NCI-H510A (cell line): ENCODE results near the gene FLOT1.

Source experiments
- DNase-seq: peaks from one replicate; lab custom pipeline; 2025; lab: John Stamatoyannopoulos, UW

Gene FLOT1

GRCh38 chr6:30700340-30700739 is 42.1 kb downstream of the FLOT1 start:
- no peak for DNase-seq

- DNase-seq, result no peak
Observed at GRCh38 chr6:30696432-30696831, 46.1 kb downstream of the FLOT1 start.

GRCh38 chr6:30691208-30691847 is 51.2 kb downstream of the FLOT1 start:
- no peak for DNase-seq

GRCh38 chr6:30690403-30691207 is 51.9 kb downstream of the FLOT1 start, which contains the start of gene NRM:
NRM (minus strand) TSS chr6:30690984; CDS start chr6:30690974, 10 bp downstream.
- peak; percentile 59 for DNase-seq

GRCh38 chr6:30689985-30690384 is 52.5 kb downstream of the FLOT1 start:
- DNase-seq, result no peak

DNA sequence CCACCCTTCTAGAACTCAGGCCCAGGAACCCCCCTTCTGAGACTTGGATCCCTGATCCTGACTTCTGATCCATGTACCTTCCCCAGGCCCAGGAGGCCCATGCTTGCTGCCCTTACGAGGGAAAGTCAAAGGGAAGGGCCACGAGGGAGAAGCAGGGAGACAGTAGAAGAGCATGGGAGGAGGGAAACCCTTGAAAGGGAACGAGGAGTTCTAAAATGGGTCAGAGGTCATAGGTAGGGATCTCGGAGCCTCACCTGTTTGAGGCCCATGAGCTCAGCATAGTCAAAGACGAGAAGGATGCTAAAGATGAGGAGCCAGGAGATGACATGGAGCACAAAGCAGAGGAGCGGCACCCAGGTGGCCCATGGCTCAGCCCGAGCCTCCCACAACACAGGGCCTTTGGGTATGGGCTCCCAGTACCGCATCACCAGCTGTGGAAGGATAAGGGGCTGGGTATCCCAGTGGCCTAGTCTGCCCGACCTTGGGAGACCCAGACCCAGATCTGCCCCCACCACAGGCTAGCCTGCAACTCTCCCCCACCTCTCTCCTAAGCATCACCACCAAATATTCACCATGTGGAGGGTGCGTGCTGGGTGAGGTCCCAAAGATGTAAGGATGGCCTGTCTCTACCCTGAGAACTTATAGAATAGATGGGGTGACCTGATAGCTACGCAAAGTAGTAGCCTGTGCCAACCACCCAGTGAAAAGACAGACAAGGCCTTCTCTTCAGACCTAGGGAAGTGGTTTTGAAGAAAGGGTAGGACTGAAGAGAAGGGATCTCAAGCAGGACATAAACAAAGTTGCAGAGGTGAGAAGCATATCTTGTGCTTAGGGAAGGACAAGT is 53.2 kb downstream of the FLOT1 start:
- DNase-seq, result no peak

DNA sequence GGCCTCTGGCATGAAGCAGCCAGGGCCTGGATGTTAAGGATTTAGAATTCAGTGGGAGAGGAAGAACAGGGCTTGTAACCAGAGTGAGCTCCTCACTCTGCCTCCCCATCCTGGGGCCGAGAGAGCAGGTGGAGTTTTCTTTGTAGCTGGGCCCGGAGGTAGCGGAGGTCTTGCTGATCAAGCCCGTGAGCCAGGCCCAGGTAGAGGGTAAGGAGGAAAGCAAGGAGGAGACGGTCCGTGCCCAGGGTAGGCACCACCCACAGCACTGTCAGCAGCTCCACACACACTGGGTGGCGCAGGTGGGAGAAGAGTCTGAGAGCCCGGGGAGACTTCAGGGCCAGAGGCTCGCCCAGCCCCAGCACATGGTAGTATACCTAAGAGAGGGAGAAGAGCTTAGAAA is 53.9 kb downstream of the FLOT1 start:
- DNase-seq, result no peak

DNA sequence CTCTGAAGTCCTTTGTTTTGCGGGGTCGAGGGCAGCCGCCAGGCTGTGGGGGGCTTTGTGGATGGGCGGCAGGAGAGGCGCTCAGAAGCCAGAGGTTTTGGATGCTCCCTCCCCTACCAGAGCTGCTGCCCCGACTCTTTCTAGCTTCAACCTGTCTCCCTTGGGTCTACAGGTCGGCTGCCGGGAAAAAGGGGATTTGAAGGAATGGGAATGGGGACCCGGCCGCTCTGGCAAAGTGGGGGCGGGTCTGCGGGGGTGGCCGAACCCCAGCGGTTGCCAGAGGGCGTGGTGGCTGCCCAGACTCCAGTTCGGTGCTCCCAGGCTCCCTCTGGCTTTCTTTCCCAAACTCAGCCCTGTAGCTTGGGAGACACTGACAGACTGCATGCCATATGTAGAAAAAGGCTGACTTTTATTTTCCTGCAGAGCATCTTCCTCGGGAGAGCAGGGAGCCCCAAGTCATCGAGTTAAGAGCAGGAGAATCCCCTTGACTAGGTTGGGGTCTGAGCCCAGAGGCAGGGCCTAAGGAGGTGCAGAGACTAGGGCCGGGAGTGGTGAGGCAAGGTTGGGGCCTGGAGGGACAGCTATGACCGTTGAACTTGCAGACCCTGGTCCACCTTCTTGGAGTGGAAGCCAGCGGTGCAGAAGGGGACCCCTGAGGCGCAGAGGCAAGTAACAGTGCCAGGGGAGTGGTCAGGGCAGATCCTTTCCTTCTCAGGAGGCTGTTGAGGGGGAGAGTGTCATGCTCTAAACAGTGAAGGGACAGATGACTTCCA is 54.6 kb downstream of the FLOT1 start:
- DNase-seq, result no peak

DNA sequence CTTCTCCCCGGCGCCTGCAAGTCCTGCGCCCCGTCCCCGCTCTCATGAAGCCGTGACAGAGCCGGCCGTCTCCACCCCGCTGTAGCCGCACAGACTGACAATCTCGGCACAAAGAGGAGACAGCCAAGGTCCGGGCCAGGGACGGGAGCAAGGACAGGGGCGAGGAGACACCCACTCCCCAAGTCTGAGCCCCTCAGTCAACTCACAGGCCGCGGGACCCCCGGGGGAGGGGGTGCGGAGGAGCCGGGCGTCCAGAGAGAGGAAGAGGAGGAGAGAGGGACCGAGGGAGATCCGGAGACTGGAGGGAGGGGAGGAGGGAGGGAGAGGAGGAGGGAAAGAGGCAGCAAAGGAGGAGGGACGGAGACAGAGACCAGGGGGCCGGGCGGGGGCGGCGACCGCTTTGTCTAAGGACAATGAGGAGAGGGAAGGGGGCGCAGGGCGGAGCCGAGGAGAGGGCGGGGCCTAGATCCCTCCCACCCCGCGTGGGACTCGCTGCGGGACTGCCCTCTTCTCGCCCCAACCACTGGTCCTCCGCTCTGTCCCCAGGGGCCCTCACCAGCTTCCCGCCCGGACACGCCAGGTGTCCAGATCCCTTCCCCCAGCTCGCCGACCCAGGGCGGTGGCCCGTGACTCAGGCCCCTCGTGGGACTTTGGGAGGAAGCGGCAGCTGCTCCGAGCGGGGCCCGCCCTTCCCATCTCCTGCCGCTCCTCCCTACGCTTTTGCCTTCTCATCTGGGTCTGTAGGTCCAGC is 55.4 kb downstream of the FLOT1 start:
- peak; percentile 72 for DNase-seq

- peak; percentile 23 for DNase-seq
Observed at GRCh38 chr6:30686009-30686907, 56.2 kb downstream of the FLOT1 start, which contains the start of gene PPP1R18. PPP1R18 (minus strand) TSS chr6:30686645; CDS start chr6:30686018, 627 bp downstream.

- no peak for DNase-seq
Observed at GRCh38 chr6:30685157-30686008, 57.1 kb downstream of the FLOT1 start.

GRCh38 chr6:30684386-30685156 is 57.9 kb downstream of the FLOT1 start:
- DNase-seq, result no peak

- no peak for DNase-seq
Observed at GRCh38 chr6:30683980-30684338, 58.5 kb downstream of the FLOT1 start.

DNA sequence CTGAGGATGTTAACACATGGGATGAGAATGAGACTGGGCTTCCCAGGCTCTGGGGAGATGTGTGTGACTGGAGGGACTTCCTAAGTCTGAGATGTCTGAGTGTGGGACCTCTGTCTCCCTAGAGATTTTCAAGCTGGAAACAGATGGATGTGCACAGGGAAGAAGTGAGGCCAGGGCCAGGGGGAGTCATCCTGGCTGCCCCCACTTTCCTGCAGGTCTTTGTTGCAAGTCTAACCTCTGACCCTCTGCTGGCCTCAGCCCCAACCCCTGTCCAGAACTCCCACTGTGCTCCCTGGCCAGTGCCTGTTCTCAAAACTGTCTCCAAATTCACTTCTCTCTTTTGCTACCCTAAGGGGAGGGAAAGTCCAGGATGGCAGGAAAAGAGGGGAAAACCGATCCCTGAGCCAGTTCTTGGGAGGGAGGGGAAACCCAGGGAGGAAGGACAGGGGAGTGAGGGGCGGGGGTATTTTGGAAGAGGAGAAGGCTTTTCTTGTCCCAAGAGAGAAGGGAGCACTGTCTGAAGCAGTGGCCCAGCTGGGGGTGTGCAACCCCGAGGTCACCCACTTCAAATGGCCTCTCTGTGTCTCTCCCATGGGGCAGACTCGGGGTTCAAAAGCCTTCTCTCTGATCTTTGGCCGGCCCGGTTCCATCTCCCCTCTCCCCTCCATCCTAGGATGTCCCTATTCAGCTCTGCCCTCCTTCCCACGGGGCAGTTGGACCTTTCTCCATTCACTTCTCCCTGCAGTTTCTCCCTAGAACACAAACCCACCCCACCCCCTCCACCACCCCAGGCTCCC is 59.1 kb downstream of the FLOT1 start:
- DNase-seq, result no peak

DNA sequence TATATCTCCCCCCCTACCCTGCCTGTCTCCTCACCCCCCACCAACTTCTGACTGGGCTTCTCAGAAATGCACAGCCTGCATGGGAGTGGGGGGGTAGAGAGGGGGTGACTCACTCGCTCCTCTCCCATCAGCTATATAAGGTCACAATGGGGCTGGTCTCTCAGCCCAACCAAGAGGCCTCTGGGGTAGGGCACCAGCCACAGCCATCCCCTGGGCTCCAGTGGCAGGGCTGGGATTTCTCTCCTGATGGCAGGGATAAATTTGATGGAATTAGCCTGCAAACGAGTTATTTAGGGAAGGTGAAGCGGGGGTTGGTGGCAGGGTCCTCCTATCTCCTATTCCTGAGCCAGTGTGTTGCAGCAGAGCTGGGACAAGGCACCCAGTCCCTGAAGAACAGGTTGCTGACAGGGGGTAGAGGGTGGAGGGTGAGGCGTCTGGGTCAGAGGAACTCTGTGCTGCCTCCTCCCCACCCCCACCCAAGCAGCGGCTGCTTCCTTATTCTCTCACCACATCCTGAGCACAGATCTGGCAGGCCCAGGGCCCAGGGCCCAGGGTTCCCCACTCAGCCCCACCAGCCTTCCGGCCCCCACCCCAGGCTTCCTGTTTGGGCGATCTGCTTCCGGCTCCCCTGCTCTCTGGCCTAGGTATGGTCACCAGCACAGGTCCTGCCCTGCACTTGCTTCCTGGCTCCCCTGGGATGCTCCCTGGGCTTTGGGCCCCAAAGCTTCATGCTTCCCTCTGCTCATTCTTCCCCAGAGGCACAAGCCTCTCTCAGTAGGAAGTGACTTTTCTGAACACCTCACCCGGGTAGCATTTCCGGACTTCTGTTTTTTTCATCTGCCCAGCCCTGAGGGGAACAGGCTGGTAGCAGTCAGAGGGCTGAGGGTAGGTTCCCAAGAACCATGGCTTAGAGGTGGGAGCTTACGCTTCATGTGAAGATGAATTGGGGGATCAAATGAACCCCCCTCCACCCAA is 60.1 kb downstream of the FLOT1 start:
- no peak for DNase-seq

DNA sequence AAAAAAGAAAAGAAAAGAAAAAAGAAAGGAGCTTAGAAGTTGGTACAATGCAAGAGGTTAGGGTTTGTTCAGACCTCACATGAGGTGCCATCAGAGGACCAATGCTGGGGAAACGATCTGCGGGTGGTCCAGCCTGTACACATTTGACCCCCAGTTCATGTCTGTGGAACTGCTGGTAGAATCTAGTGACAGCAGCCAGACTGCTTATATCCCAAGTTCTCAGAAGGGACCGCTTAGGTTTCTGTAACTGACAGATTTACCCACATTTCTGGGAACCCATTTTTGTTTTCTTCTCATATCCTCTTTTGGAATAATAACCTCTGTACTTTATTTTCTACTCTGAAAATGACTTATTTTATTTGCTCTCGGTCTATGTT is 60.7 kb downstream of the FLOT1 start:
- DNase-seq, result no peak
